GM12873 (cell line): ENCODE results near the gene ESRRA.

Experiments
- TF ChIP-seq, protein P1 (sequence below): IDR thresholded peaks from 2 replicates; pipeline ENCODE4 v1.5.1; 2012; ENCODE audit warnings: low read depth, mild to moderate bottlenecking, moderate library complexity, low read length, control low read depth; ENCODE audit not compliant: insufficient read depth; ENCODE audit errors: missing control alignments

ESRRA gene

GRCh38 chr11:64343767-64344559, 38.6 kb downstream of the ESRRA start:
- TF ChIP-seq, protein P1, sequence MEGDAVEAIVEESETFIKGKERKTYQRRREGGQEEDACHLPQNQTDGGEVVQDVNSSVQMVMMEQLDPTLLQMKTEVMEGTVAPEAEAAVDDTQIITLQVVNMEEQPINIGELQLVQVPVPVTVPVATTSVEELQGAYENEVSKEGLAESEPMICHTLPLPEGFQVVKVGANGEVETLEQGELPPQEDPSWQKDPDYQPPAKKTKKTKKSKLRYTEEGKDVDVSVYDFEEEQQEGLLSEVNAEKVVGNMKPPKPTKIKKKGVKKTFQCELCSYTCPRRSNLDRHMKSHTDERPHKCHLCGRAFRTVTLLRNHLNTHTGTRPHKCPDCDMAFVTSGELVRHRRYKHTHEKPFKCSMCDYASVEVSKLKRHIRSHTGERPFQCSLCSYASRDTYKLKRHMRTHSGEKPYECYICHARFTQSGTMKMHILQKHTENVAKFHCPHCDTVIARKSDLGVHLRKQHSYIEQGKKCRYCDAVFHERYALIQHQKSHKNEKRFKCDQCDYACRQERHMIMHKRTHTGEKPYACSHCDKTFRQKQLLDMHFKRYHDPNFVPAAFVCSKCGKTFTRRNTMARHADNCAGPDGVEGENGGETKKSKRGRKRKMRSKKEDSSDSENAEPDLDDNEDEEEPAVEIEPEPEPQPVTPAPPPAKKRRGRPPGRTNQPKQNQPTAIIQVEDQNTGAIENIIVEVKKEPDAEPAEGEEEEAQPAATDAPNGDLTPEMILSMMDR: peak; percentile 43

- TF ChIP-seq, protein P1: no peak
These were observed 39.5 kb downstream of the ESRRA start for GRCh38 chr11:64344787-64345186.

- TF ChIP-seq, protein P1: no peak
These were observed 42.0 kb downstream of the ESRRA start for GRCh38 chr11:64347193-64347867.

- TF ChIP-seq, protein P1: no peak
These were observed 43.2 kb downstream of the ESRRA start for GRCh38 chr11:64348383-64349024.

DNA sequence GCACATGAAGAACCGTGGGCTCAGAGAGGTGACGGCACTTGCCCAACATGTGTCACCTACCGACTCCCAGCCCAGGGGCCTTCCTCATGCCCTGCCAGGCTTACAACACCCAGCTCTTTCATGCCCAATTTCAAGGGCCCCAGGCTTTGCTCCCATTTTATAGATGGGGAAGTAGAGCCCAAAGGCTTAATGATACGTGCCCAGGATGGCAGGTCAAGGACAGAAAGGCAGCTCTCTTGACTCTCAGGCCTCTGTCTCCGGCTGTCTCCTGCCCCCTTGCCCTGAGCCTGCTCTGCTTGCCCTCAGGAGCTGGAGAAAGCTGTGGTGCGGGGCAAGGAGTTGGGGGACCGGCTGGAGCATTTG, 43.7 kb downstream of the ESRRA start:
- TF ChIP-seq, protein P1: no peak

DNA sequence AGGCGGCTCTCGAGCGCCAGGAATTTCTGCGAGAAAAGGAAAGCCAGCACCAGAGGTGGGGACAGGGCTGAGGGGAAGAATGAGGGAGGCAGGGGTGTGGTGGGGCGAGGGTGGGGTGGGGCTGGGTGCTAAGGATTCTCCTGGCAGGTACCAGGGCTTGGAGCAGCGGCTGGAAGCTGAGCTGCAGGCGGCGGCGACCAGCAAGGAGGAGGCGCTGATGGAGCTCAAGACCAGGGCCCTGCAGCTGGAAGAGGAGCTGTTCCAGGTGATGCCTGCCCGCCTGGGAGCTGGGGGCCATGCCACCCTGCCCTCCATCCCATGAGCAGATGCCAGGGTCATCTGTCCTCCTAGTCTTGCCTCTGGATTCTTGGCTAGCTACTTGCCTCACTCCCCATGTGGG, 44.1 kb downstream of the ESRRA start:
- TF ChIP-seq, protein P1: no peak

DNA sequence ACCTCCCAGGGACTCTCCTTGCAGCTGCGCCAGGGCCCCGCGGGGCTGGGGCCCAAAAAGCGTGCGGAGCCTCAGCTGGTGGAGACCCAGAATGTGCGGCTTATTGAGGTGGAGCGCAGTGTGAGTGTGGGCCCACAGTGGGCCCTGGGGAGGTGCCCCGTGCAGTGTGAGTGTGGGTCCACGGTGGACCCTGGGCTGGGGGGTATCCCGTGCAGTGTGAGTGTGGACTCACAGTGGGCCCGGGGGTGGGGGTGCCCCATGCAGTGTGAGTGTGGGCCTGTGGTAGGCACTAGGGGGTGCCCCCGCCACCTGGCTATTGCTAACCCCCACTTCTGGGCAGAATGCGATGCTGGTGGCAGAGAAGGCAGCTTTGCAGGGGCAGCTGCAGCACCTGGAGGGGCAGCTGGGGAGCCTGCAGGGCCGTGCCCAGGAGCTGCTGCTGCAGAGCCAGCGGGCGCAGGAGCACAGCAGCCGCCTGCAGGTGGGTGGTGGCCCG, 45.9 kb downstream of the ESRRA start:
- TF ChIP-seq, protein P1: no peak
